Measurements from ENCODE around the gene PATJ.
"Not testable (repeated sequence)": the region's sequence is repeated elsewhere in the genome, so short reads cannot be mapped to it uniquely, and the experiment has no call there.

The PATJ gene

DNA sequence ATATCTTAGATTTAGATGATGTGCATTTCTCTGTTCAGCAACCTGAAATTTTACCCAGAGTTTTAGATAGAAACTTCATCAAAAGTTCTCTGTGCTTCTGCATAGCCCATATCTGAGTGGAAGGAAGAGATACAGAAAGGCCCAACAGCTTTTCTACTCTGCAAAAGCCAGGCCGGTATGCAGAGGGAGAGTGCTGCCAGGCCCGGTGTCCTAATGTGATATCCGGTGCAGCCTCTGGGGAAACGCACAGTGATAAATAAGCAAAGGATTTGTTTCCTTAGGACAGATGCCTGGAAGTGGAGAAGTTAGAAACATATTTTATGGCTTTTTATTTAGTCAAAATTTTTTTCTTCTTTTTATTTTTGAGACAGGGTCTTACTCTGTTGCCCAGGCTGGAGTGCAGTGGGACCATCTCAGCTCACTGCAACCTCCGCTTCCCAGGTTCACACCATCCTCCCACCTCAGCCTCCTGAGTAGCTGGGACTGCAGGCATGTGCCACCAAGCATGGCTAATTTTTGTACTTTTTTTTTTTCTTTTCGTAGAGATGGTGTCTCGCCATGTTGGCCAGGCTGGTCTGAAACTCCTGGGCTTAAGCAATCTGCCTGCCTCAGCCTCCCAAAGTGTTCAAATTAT lies 145.8 kb downstream of the PATJ start:
- DNase-seq, result no peak

DNA sequence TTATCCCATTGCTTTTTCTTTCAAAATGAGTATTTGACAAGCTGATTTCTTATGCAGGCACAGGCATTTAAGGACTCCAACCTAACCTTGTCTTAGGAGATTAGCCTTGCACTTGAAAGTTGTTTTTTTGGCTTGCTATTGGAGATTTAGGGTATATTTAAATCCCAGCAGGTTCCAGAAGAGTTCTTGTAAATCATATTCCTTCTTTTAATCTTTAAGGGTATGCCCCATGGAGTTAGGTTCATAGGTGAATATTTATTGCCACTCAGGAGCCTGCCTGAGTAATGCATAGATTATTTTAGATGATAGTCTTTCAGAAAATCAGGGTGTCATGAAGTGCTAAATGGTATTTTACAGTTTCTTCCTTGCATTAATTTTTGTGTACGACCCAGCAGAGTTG lies 146.5 kb downstream of the PATJ start:
- no peak for DNase-seq

DNA sequence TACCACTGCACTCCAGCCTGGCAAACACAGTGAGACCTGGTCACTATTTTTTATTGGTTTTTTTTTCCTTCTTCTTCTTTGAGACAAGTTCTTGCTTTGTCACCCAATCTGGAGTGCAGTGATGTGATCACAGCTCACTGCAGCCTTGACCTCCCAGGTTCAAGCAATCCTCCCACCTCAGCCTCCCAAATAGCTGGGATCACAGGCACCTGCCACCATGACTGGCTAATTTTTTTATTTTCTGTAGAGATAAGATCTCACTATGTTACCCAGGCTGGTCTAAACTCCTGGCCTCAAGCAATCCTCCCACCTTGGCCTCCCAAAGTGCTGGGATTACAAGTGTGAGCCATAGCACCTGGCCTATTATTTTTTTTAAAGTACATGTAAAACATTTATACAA lies 148.2 kb downstream of the PATJ start:
- DNase-seq, result not testable (repeated sequence)

DNA sequence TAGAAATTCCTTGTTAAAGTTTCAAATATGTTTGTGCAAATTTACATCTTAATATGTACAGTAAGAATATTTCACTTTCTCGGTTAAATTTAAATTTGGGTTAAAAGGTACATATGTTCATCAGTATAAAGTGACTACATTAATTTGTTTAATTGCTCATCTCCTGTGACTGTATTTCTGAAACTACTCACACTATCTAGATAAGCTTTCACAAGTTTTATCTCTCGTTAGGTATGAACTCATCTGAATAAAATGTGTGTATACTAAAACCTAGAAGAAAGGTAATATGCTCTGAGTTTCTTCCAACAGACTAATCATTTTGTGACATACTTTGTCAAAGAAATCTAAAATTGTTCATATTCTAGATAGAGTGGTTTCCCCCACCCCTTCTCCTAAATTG lies 150.7 kb downstream of the PATJ start:
- no peak for DNase-seq

DNA sequence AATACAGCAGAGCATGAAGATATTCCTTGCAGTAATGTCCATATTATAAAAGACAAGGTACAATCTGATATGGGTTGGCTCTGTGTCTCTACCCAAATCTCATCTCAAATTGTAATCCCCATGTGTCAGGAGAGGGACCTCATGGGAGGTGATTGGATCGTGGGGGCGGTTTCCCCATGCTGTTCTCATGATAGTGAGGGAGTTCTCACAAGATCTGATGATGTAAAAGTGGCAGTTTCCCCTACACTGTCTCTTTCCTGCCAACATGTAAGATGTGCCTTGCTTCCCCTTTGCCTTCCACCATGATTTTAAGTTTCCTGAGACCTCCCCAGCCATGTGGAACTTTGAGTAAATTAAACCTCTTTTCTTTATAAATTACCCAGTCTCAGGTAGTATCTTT lies 152.0 kb downstream of the PATJ start:
- DNase-seq, result not testable (repeated sequence)

DNA sequence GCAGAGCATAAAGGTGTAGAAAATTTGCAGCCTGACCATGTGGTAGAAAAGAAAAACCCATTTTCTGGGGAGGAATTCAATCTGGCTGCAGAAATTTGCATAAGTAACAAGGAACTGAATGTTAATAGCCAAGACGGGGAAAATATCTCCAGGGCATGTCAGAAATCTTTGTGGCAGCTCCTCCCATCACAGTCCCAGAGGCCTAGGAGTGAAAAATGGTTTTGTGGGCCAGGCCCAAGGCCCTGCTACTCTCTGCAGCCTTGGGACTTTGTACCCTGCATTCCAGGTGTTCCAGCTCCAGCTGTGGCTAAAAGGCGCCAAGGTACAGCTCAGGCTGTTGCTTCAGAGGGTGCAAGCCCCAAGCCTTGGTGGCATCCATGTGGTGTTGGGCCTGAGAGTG lies 152.9 kb downstream of the PATJ start:
- DNase-seq, result no peak

DNA sequence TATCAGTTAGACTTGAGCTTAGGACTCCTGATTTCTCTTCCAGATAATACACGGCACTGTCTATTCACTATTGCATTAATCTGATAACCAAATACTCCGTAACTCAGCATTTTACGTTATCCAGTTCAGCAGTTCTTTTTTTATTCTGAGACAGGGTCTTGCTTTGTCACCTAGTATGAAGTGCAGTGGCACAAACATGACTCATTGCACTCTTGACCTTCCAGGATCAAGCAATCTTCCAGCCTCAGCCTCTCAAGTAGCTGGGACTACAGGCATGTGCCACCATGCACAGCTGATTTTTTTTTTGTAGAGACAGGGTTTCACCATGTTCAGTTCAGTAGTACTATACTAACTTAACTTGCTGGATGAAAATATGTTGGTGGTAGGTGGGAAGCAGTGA lies 156.4 kb downstream of the PATJ start:
- no peak for DNase-seq

DNA sequence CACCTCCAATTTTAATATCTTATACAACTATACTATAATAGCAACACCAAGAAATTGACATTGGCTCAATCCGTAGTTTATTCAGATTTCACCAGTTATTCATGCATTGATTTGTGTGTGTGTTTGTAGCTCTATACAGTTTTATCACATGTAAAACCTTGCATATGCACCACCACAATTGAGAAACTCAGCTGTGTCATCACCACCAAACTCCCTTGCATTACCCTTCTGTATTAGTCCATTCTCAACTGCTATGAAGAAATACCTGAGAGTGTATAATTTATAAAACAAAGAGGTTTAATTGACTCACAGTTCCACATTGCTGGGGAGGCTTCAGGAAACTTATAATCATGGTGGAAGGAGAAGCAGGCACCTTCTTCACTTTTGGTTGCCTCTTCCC lies 162.1 kb downstream of the PATJ start:
- no peak for DNase-seq

DNA sequence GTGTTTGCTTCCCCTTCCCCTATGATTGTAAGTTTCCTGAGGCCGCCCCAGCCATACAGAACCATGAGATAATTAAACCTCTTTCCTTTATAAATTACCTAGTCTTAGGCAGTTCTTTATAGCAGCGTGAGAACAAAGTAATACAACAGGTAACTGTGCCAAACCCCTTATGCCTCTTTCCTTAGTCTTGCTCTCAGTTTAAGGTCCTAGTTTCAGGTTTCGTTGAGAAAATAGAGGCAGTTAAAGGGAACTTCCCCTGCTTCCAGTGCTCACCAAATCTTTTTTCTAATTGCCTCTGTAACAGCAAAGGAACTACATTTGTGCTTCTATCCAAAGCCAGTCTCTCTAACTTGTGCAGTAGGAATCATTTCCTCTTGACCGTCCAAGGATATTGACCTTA lies 164.8 kb downstream of the PATJ start:
- DNase-seq, result no peak

DNA sequence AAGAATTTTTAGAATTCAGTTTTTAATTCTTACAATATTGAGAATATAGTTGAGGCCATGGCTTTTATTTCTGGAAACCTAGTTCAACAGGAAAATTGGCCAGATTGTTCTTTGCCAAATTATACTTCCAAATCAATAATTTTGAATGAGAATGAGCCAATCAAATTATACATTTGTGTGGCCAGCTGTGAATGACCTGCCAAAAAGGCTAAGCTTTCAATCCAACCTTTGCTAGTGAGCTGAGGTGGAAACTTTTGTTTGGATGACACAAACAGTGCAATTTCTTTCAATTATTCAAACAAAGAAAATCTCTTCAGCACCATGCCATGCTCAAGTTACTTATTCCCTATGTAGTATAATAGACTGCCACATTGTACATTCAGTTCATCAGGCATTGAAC lies 167.8 kb downstream of the PATJ start:
- peak in 1 of 2 experiments; percentile 15 for DNase-seq

DNA sequence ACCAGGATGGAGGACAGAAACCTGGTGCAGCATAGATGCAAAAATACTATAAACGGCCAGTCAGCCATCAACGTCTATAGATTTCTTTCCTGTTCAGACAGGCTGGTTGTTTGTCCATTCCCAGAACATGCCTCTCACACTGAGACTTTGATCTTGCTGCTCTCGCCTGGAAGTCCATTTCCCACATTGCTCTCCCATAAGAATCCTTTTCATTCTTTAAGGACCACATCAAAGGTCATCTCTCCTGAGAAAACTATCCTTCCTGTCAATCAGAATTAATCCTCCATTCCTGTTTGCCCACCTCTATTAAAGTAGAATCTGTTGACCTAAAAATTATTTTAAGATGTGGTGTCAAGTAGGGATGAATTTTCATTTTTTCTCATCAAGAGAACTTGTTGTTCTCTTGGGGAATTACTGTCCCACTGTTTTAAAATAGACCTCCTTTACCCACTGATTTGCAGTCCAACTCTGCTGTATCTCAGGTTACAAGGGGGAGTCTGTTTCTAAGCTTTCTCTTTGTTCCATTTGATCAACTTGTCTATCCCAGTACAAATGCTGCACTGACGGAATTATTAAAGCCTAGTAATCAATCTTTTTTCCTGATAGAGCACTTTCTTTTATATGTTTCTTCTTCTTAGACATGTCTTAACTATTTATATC lies 172.7 kb downstream of the PATJ start:
- no peak for DNase-seq

DNA sequence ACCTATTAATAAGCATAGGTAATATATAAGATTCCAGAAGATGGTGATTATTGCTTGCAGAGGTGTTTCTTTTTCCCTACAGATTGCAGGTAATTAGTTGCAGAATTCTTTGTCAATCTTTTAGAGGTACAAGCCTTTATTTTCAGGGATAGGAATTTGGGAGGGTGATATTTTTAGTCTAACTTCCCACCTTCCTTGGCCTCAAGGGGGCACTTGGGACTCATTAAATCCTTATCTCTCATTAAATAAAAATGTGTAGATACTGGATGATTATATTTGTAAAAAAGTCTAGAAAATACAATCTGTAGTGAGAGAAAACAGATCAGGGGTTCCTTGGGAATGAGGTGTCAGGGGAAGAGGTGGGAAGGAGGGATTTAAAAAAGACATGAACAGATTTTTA lies 179.2 kb downstream of the PATJ start:
- no peak for DNase-seq

DNA sequence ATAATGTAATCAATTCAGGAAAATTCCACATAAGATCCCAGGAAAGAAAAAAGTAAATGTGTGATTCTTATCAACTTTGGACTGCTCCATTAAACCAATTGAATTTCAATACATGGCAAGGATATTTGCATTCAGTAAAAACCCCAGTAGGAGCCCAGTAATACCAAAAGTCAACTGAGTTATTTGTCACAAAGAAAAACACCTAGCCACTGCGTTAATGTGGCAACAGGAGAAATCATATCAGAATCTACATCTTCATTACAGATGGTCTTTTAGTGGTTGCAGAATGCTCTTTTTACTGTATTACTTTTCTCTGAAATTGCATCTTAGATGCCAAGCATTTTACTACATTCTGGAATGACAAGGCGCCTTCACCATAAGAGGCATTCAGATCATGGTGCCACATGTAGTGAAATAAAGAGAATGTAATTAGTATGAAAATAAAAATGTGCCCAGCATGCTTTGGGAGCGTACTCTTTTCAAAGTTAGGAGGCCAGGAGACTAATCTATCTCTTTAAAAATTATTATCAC lies 180.7 kb downstream of the PATJ start:
- no peak for DNase-seq

DNA sequence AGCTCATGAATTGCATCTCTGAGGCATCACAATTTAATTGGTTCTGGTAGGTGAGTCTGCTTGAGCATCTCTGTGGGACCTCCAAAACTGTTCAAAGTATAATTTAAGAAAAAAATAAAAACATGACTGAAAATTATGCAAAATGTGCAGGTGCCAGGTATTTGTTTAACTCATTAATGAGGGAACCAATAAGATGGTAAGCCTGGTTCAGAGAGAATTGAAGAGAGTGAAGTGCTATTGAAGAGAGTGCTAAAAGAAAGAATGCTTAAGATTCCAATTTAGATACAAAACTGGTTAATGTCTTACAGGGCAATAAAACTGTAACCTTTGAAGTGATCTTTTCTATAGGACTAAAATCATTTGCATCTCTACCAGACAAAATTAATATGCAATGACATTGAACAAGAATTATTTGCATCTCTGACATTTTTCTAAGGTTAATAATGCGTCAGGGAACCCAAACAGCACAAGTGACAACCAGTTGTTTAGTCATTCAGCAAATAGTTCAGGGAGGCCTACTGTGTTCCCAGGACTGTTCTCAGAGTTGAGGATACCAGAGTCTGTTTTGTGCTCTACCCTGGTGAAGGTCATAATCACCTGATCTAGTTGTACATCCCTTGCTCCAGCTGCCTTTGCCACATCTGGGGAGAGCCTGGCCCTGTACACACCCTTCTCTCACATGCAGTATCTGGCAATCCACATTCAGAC lies 183.5 kb downstream of the PATJ start:
- DNase-seq, result no peak

DNA sequence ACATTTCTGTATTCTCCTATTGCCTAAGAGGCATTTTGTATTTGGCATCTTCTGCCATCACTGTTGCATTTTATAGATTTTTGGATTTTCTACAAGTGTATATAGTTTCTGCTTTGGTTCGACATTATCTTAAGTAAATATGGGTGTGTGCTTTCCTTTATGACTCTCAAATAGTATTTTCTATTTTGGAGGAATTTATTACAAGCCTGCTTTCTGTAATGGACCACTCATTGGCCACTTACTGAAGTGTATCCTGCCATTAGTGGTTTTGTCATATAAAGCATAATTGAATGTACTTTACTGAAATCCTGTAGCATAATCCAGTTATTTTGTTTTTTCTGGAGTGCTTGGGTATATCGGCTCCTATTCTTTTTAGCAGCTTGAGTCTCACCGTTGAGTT lies 184.3 kb downstream of the PATJ start:
- DNase-seq, result no peak

DNA sequence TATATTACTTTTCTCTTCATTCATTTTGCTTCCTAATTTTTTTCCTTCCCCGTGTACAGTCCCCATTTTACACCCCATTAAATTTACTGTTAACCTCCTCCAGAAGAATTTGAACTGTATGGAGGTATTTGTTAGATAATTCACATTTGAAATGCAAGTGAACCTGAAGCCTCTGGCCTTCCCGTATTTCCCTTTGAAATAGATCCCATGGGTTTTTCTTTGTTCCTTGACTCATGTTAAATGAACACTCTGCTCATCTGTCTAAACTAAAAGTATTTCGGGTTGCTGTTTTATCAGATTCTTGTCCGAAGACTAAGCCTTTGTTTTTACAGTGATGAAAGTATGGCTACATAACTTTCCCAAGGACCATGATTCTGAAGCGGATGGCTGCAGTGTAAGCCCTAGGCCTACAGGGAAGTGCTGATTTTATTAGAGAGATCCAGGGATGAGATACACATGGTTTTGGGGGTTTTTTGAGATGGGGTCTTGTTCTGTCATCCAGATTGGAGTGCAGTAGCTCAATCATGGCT lies 187.9 kb downstream of the PATJ start:
- DNase-seq, result no peak

DNA sequence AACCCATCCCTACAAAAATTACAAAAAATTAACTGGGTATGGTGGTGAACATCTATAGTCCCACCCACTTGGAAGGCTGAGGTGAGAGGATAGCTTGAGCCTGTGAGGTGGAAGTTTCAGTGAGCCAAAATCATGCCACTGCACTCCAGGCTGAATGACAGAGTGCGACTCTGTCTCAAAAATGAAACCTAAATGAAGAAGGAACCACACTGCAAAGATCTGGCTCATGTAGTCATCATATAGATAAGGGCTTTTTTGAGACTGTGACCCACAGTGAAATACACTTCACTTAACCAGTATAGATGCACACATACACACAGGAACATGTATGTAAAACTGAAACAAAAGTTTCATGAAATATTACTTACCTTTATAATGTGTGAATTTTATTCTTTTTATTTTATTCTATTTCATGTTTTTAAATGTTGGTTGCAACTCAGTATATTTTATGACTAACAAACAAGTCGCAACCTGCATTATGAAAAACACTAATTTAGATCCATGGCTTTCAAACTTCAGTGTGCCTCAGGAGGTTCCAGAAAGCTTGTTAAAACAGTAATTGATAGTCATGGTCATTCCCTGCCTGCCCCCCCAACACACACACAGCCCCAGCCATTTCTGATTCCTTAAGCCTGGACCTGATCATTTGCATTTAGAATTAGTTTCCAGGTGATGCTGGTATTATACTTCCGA lies 189.5 kb downstream of the PATJ start:
- no peak for DNase-seq

DNA sequence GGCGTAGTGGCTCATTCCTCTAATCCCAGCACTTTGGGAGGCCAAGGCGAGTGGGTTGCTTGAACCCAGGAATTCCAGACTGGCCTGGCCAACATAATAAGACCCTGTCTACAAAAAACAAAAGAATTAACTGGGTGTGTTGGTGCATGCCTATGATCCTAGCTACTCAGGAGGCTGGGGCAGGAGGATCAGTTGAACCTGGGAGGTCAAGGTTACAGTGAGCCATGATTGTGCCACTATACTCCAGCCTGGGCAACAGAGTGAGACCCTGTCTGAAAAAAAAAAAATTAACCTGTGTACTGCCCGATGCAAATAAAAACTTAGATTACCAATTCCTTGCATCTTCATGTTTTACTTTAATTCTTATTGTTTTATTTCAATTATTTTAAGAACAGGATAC lies 193.2 kb downstream of the PATJ start:
- DNase-seq, result no peak

DNA sequence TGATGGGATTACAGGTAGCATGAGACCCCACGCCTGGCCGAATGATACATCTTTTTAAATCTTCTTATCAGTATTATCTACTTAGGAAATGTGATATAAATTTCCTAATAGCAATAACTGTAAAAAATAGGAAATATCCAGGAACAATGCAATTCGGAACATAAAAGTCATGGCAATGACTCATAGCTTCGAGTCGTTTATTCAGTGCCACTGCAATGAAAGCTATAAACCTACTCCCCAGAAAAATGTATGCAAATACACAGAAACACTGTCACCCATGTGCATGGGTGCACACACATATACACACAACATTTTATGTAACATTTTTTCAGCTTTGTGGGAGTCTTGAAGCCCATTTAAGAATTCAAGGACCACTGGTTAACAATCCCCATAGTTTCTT lies 194.6 kb downstream of the PATJ start:
- no peak for DNase-seq

DNA sequence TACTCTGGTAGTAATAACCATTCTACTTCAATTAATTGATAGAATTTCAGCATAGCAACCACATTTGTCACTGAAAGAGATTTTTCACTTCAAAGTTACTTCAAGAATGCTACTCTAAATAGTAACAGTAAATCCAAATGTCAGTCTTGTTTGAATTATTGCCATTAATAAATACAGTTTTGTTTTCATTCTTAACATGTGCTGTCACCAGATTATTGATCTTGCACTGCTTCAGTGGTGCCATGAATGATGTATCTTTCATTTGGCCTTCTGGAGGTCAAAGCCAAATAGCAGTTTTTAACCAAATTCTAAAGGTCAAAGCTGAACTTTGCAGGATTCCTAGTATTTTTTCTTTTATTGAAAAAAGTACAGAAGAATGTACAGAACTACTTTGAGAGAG lies 199.5 kb downstream of the PATJ start:
- DNase-seq, result no peak

DNA sequence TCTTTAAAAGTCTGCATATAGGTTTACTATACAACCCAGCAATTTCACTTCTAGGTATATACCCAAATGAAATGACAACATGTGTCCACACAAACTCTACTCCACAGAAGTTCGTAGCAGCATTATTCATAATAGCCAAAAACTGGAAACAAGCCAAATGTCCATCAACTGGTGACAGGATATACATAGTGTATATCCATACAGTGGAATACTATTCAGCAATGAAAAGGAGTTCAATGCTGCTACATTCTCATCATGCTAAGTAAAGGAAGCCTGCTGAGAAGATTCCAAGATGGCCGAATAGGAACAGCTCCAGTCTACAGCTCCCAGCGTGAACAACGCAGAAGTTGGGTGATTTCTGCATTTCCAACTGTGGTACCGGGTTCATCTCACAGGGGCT lies 200.6 kb downstream of the PATJ start:
- DNase-seq, result no peak

DNA sequence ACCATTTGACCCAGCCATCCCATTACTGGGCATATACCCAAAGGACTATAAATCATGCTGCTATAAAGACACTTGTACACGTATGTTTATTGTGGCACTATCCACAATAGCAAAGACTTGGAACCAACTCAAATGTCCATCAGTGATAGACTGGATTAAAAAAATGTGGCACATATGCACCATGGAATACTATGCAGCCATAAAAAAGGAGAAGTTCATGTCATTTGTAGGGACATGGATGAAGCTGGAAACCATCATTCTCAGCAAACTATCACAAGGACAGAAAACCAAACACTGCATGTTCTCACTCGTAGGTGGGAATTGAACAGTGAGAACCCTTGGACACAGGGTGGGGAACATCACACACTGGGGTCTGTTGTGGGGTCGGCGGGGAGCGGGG lies 206.4 kb downstream of the PATJ start:
- DNase-seq, result not testable (repeated sequence)

DNA sequence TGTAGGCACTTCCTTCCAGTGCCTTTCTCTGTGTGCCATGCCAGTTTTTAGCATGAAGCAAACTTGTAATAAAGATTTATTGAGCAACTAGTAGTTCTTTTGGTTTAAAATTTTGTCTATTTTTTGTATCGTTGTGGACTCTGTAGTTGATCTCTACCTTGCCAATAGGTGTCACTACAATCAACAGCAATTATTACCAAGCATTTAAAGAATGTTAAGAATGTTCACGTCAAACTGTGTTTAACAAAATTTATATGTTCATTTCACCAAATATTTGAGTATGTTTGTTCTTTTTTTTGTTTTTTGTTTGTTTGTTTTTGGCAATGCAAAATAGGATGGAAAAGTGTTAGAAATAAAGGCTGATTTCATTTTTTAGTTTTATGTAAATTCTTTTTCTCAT lies 208.1 kb downstream of the PATJ start:
- no peak for DNase-seq

Measured in NCI-H446 (cell line).